B cell (primary cell): Measurements from ENCODE around the gene MPIG6B.

Experiments used
- CTCF ChIP-seq: fragments of 200-600 bp; IDR thresholded peaks from one replicate; pipeline ENCODE4 v1.8.0; 2022; ENCODE audit warnings: antibody characterized with exemption, mild to moderate bottlenecking
- EZH2 ChIP-seq: IDR thresholded peaks from 2 replicates; pipeline ENCODE4 v1.6.1; 2012; ENCODE audit warnings: borderline replicate concordance, low read depth, mild to moderate bottlenecking, moderate library complexity, low read length; ENCODE audit not compliant: insufficient read depth, poor library complexity, severe bottlenecking

DNA sequence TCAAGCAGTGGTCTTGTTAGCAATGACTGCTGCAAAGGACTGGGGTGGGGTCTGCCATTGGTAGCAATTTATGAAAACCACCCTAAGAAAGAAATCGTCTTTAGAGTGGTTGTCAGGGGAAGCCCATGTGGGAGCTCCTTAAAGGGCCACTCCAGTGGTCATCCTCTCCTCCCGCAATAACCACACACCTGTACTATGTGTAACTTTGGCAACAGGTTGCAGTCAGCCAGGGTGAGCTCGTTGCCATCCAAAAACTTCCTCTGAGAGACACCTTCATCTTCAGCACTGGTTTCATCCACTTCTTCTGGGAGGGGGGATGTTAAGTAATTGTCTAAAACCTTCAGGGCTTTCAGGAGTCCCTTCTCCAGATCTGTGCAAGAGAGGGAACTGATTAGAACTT, 8.9 kb downstream of the MPIG6B start:
- TF ChIP-seq CTCF: no peak
- no peak for TF ChIP-seq EZH2
